H9 (cell line): ENCODE measurements around the gene SUPT3H. TPM values are rescaled to one million over a fixed set of nuclear protein-coding genes. Genes with fewer than 3 reads are reported as not detected.

Experiments
- DNase-seq: peaks from one replicate; pipeline ENCODE4 v3.0.0-alpha.2; 2017
- H2AFZ ChIP-seq: one replicate; pipeline ENCODE4 v1.6.1; 2013; ENCODE audit warnings: mild to moderate bottlenecking, low read length, control low read depth, moderate library complexity
- H2AK5ac ChIP-seq: 2 replicates; pipeline ENCODE4 v1.6.1; 2013; ENCODE audit warnings: low read length, control low read depth, mixed read lengths; ENCODE audit not compliant: insufficient read length
- H2BK120ac ChIP-seq: one replicate; pipeline ENCODE4 v1.6.1; 2013; ENCODE audit warnings: low read depth, mild to moderate bottlenecking, low read length, control low read depth, inconsistent platforms; ENCODE audit not compliant: poor library complexity, severe bottlenecking
- H2BK12ac ChIP-seq: 2 replicates; pipeline ENCODE4 v1.6.1; 2013; ENCODE audit warnings: low read length, control low read depth, mixed read lengths, low read depth; ENCODE audit not compliant: insufficient read length
- H2BK15ac ChIP-seq: 2 replicates; pipeline ENCODE4 v1.6.1; 2013; ENCODE audit warnings: low read depth, low read length, control low read depth
- H2BK20ac ChIP-seq: one replicate; pipeline ENCODE4 v1.6.1; 2013; ENCODE audit warnings: low read depth, mild to moderate bottlenecking, low read length, control low read depth, inconsistent platforms; ENCODE audit not compliant: poor library complexity, severe bottlenecking
- H2BK5ac ChIP-seq: 2 replicates; pipeline ENCODE4 v1.6.1; 2013; ENCODE audit warnings: low read length, control low read depth, mixed read lengths; ENCODE audit not compliant: insufficient read length
- H3K14ac ChIP-seq: 2 replicates; pipeline ENCODE4 v1.6.1; 2013; ENCODE audit warnings: low read length, control low read depth; ENCODE audit not compliant: insufficient read depth
- H3K18ac ChIP-seq: 2 replicates; pipeline ENCODE4 v1.6.1; 2013; ENCODE audit warnings: low read depth, mild to moderate bottlenecking, mixed read lengths, low read length, control low read depth; ENCODE audit not compliant: insufficient read length
- H3K23ac ChIP-seq: 2 replicates; pipeline ENCODE4 v1.6.1; 2013; ENCODE audit warnings: low read length, control low read depth, mixed read lengths, low read depth; ENCODE audit not compliant: insufficient read length
- H3K23me2 ChIP-seq: 2 replicates; pipeline ENCODE4 v1.6.1; 2013; ENCODE audit warnings: low read depth, mild to moderate bottlenecking, mixed read lengths, low read length, control low read depth; ENCODE audit not compliant: insufficient read length, poor library complexity, severe bottlenecking
- H3K27ac ChIP-seq: 2 replicates; pipeline ENCODE4 v1.5.1; 2013; ENCODE audit warnings: low read length, control low read depth, mixed read lengths, low read depth; ENCODE audit not compliant: insufficient read length
- H3K27me3 ChIP-seq: 2 replicates; pipeline ENCODE4 v1.6.1; 2013; ENCODE audit warnings: low read length, control low read depth, inconsistent platforms; ENCODE audit not compliant: insufficient read depth
- H3K4ac ChIP-seq: 2 replicates; pipeline ENCODE4 v1.6.1; 2013; ENCODE audit warnings: low read depth, mild to moderate bottlenecking, control low read depth, inconsistent platforms, low read length, moderate library complexity
- H3K4me1 ChIP-seq: 2 replicates; pipeline ENCODE4 v1.6.1; 2013; ENCODE audit warnings: low read length, control low read depth, inconsistent platforms; ENCODE audit not compliant: insufficient read depth
- H3K4me2 ChIP-seq: 2 replicates; pipeline ENCODE4 v1.6.1; 2013; ENCODE audit warnings: low read length, control low read depth, mixed read lengths; ENCODE audit not compliant: insufficient read length, insufficient read depth
- H3K56ac ChIP-seq: 2 replicates; pipeline ENCODE4 v1.6.1; 2013; ENCODE audit warnings: low read depth, mild to moderate bottlenecking, mixed read lengths, low read length, control low read depth; ENCODE audit not compliant: insufficient read length
- H3K79me1 ChIP-seq: 2 replicates; pipeline ENCODE4 v1.6.1; 2013; ENCODE audit warnings: low read depth, mild to moderate bottlenecking, moderate library complexity, low read length, control low read depth, inconsistent platforms; ENCODE audit not compliant: insufficient read depth, poor library complexity, severe bottlenecking
- H3K79me2 ChIP-seq: 2 replicates; pipeline ENCODE4 v1.6.1; 2013; ENCODE audit warnings: low read length, control low read depth, inconsistent platforms; ENCODE audit not compliant: insufficient read depth
- H3K9ac ChIP-seq: 2 replicates; pipeline ENCODE4 v1.6.1; 2013; ENCODE audit warnings: low read length, control low read depth, mixed read lengths; ENCODE audit not compliant: insufficient read length; ENCODE audit errors: extremely low read depth
- H3K9me3 ChIP-seq: one replicate; pipeline ENCODE4 v1.6.1; 2013; ENCODE audit warnings: low read depth, low read length, inconsistent platforms; ENCODE audit not compliant: control insufficient read depth
- H3T11ph ChIP-seq: one replicate; pipeline ENCODE4 v1.6.1; 2013; ENCODE audit warnings: mild to moderate bottlenecking, low read length, control low read depth, inconsistent platforms
- H4K20me1 ChIP-seq: one replicate; pipeline ENCODE4 v1.6.1; 2013; ENCODE audit not compliant: control insufficient read depth, insufficient read length, insufficient read depth
- H4K5ac ChIP-seq: 2 replicates; pipeline ENCODE4 v1.6.1; 2013; ENCODE audit warnings: low read depth, mild to moderate bottlenecking, mixed read lengths, low read length, control low read depth; ENCODE audit not compliant: insufficient read length
- H4K8ac ChIP-seq: replicated peaks from 2 replicates; pipeline ENCODE4 v1.6.1; 2013; ENCODE audit warnings: low read length, control low read depth, mixed read lengths, low read depth; ENCODE audit not compliant: insufficient read length
- H4K91ac ChIP-seq: 2 replicates; pipeline ENCODE4 v1.6.1; 2013; ENCODE audit warnings: low read depth, mild to moderate bottlenecking, moderate library complexity, mixed read lengths, low read length, control low read depth; ENCODE audit not compliant: insufficient read length
- H3K27ac Mint-ChIP-seq, 3 experiments: 2 replicates in 2 of 3; 3 replicates in 1 of 3; pipeline ENCODE4 v1.8.0; 2020 to 2021; ENCODE audit warnings: mixed read lengths in 3 of 3, mild to moderate bottlenecking in 1 of 3, moderate library complexity in 1 of 3
- H3K27me3 Mint-ChIP-seq: 2 replicates; pipeline ENCODE4 v1.8.0; 2021; ENCODE audit warnings: low read depth, mild to moderate bottlenecking, moderate library complexity, mixed read lengths
- H3K36me3 Mint-ChIP-seq, 3 experiments: 2 replicates in 2 of 3; 3 replicates in 1 of 3; pipeline ENCODE4 v1.8.0; 2020 to 2021; ENCODE audit warnings: low read depth in 3 of 3, mixed read lengths in 3 of 3; ENCODE audit not compliant: insufficient read depth in 1 of 3
- H3K4me1 Mint-ChIP-seq, 2 experiments: 2 replicates each; pipeline ENCODE4 v1.8.0; 2020; ENCODE audit warnings: mixed read lengths in 2 of 2
- H3K4me3 Mint-ChIP-seq, 2 experiments: 2 replicates in 1 of 2; 3 replicates in 1 of 2; pipeline ENCODE4 v1.8.0; 2020 to 2021; ENCODE audit warnings: mild to moderate bottlenecking in 2 of 2, mixed read lengths in 2 of 2, moderate library complexity in 1 of 2
- H3K9me3 Mint-ChIP-seq, 2 experiments: 2 replicates in 1 of 2; 3 replicates in 1 of 2; pipeline ENCODE4 v1.8.0; 2020; ENCODE audit warnings: mild to moderate bottlenecking in 2 of 2, mixed read lengths in 2 of 2, moderate library complexity in 1 of 2
- CTCF ChIP-seq: fragments of 200-600 bp; sonication (generic); conservative IDR thresholded peaks from 3 replicates; pipeline ENCODE4 v1.8.0; 2021; ENCODE audit warnings: antibody characterized with exemption, mild to moderate bottlenecking
- WGBS: extraction: QIAGEN DNeasy Blood & Tissue Kit; methylation state at CpG from one replicate; pipeline ENCODE4 v1.1.7; 2013; ENCODE audit warnings: missing lambda C conversion rate, low lambda C conversion rate, mixed read lengths; ENCODE audit not compliant: insufficient read length; ENCODE audit errors: extremely low coverage; 5-methylcytosine and 5-hydroxymethylcytosine counted together
- total RNA-seq: library from RNA; stranded (reverse); gene quantifications from 2 replicates; pipeline ENCODE4 v1.2.1, GENCODE V29; 2021

The SUPT3H gene
- total RNA-seq, 1 experiment from 2014 or later, result 22.5 TPM

- Histone ChIP-seq H3K27me3 (no peaks in the 10 kb centered on the region), H4K20me1 (no peaks in the 10 kb centered on the region), H3K23ac (no peak overlapping the region), H3K4ac (no peak overlapping the region), H3K18ac (no peak overlapping the region), H3K27ac (no peak overlapping the region), H3K79me1 (no peaks in the 10 kb centered on the region), H3K14ac (no peak overlapping the region), H3K56ac (no peak overlapping the region), H3K79me2 (no peaks in the 10 kb centered on the region), H3K4me1 (no peaks in the 10 kb centered on the region), H2BK120ac (no peak overlapping the region), H2BK20ac (no peak overlapping the region), H3K9me3 (no peaks in the 10 kb centered on the region), H2BK5ac (no peak overlapping the region), H2AK5ac (no peak overlapping the region), H4K91ac (no peak overlapping the region), H4K8ac (no peak overlapping the region), H2BK15ac (no peak overlapping the region), H4K5ac (no peak overlapping the region), H2AFZ (no peak overlapping the region), H3K4me2 (no peak overlapping the region), H3K9ac (no peak overlapping the region), H3T11ph (no peak overlapping the region), H2BK12ac (no peak overlapping the region), H3K23me2 (no peaks in the 10 kb centered on the region)
- H3K9me3 Mint-ChIP-seq, result no peaks in the 10 kb centered on the region
- H3K27ac Mint-ChIP-seq, result no peak overlapping the region
- no peaks in the 10 kb centered on the region for H3K36me3 Mint-ChIP-seq
- no peaks in the 10 kb centered on the region for H3K27me3 Mint-ChIP-seq
- H3K4me1 Mint-ChIP-seq, result peaks cover 3% of the 10 kb centered on the region in 2 experiments; a peak in 1 of 4 replicates
- no peak overlapping the region for H3K4me3 Mint-ChIP-seq
- WGBS, result no CpG with 5 or more reads among the region's 2 CpGs
- no peak for DNase-seq
- no peak for TF ChIP-seq CTCF
These were observed 451.2 kb downstream of the SUPT3H start for GRCh38 chr6:44926556-44926955.
